Transverse colon (tissue), 4 donors: ENCODE measurements around the gene LTBR.

Experiments used
- EP300 ChIP-seq: sonication (generic); formaldehyde crosslinking; IDR thresholded peaks from one replicate; pipeline ENCODE4 v1.6.1; 2017; ENCODE audit warnings: antibody characterized with exemption, low read depth
- POLR2A ChIP-seq: fragments of 450-650 bp; IDR thresholded peaks from one replicate; pipeline ENCODE4 v1.6.1; 2016; ENCODE audit warnings: antibody characterized with exemption, mild to moderate bottlenecking, moderate library complexity
- POLR2AphosphoS5 ChIP-seq, 3 donors: sonication (generic); formaldehyde crosslinking; IDR thresholded peaks; one replicate each; pipeline ENCODE4 v1.6.1; 2016; ENCODE audit warnings: antibody characterized with exemption in 3 of 3
- TF ChIP-seq, protein P1 (sequence below), 5 experiments: fragments of 200-600 bp in 3 of 5; fragments of 450-650 bp in 2 of 5; sonication (generic) in 3 of 5; IDR thresholded peaks; 1 replicate in 2 of 5; 2 replicates in 3 of 5; pipeline ENCODE4 v1.5.1; 2016 to 2017; ENCODE audit warnings: antibody characterized with exemption in 5 of 5, inconsistent platforms in 3 of 5, mild to moderate bottlenecking in 2 of 5, moderate library complexity in 1 of 5

DNA sequence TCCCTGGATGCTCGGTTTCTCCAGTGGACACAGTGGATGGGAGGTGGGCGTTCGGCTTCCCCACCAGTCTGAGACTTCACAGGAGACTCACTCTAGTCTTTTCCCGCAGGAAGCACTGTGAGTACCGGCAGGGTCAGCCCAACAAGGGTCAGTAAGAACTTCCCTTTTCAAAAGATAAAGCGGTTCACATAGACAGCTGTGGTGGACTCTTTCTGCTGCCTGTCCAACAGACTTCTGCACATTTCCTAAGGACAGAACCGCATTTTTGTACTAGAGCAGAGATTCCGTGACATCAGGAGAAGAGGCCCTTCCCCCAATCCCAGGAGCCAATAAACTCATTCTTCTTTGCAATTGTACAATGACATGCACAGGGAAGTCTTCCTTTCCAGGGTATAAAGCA, 10.4 kb downstream of the LTBR start:
- TF ChIP-seq EP300: no peak
- TF ChIP-seq, protein P1, sequence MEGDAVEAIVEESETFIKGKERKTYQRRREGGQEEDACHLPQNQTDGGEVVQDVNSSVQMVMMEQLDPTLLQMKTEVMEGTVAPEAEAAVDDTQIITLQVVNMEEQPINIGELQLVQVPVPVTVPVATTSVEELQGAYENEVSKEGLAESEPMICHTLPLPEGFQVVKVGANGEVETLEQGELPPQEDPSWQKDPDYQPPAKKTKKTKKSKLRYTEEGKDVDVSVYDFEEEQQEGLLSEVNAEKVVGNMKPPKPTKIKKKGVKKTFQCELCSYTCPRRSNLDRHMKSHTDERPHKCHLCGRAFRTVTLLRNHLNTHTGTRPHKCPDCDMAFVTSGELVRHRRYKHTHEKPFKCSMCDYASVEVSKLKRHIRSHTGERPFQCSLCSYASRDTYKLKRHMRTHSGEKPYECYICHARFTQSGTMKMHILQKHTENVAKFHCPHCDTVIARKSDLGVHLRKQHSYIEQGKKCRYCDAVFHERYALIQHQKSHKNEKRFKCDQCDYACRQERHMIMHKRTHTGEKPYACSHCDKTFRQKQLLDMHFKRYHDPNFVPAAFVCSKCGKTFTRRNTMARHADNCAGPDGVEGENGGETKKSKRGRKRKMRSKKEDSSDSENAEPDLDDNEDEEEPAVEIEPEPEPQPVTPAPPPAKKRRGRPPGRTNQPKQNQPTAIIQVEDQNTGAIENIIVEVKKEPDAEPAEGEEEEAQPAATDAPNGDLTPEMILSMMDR (IDR thresholded peaks at IDR 0.05): no peak
- TF ChIP-seq POLR2A: peak; percentile 35
- peak in 1 of 3 donors; percentile 27 for TF ChIP-seq POLR2AphosphoS5 (IDR thresholded peaks at IDR 0.05)
